HG03521 (cell line): ENCODE measurements around the gene CD86.
"Not testable (repeated sequence)": the region's sequence is repeated elsewhere in the genome, so short reads cannot be mapped to it uniquely, and the experiment has no call there.

Source experiments
- ATAC-seq: cut with Tn5 transposase; IDR thresholded peaks from one replicate; pipeline ENCODE4 v1.9.1; 2021; ENCODE audit warnings: mild to moderate bottlenecking, moderate library complexity; ENCODE audit not compliant: unreplicated experiment

The CD86 gene

DNA sequence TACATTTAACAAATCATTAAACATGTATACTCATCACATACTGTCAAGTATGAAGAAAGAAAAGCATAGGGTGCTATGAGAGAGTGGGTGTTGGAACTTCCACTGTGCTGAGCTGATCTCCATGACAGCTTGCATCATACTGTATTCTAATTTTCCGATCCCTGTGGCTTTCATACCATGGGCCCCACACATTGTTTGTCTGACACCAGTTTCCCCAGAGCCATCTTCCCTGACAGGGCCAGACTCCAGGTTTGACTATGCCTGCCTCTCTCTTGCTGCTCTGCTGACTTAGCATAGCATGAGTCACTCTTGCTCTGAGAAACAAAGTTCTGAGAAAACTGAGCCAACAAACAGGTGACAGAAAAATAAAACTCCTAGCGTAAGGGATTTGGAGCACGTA is 91.3 kb downstream of the CD86 start:
- ATAC-seq = no peak

DNA sequence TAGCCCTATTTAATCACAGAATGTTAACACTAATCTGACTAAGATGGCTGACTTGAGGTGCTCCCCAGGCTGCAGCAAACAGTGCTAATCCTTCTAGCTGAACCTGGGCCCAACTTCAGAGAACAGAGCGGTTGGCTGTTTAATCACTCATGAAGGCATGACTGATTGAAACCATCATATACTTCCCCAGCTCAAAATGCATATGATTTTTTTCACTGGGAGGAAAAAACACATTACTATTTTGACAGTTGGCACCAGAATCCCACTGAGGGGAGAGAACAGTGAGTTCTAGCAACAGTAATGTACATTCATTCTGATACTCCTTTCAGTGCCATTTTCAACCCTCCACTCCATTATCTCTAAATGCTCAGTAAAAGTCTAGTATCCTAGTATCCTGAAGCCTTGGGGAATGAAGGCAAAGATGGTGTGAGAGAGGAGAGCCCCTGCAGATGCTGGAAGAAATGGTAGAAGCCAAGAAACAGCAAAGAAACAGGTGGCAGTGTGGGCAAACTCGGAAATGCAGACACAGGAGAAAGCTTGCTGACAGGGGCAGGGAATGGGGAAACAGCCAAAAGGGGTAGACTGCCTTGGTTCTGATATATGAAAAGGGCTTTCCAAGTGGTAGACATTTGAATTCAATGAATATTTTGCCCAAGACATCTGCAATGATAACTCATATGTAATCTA is 93.9 kb downstream of the CD86 start:
- no peak for ATAC-seq

DNA sequence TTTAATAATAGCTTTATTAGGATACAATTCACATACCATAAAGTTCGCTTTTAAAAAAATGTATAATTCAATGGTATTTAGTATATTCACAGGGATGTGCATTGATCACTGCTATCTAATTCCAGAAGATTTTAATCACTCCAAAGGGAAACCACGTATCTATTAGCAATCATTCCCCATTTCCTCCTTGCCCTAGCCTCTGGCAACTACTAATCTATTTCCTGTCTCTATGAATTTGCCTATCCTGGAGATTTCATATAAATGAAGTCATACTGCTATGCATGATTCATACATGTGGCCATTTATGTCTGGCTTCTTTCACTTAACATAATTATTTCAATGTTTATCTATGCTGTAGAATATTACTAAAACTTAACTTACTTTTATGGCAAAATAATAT is 96.3 kb downstream of the CD86 start:
- ATAC-seq = no peak

DNA sequence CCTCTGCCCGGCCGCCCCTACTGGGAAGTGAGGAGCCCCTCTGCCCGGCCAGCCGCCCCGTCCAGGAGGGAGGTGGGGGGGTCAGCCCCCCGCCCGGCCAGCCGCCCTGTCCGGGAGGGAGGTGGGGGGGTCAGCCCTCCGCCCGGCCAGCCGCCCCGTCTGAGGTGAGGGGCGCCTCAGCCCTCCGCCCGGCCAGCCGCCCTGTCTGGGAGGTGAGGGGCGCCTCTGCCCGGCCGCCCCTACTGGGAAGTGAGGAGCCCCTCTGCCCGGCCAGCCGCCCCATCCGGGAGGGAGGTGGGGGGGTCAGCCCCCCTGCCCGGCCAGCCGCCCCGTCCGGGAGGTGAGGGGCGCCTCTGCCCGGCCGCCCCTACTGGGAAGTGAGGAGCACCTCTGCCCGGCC is 109.8 kb downstream of the CD86 start:
- ATAC-seq = not testable (repeated sequence)

DNA sequence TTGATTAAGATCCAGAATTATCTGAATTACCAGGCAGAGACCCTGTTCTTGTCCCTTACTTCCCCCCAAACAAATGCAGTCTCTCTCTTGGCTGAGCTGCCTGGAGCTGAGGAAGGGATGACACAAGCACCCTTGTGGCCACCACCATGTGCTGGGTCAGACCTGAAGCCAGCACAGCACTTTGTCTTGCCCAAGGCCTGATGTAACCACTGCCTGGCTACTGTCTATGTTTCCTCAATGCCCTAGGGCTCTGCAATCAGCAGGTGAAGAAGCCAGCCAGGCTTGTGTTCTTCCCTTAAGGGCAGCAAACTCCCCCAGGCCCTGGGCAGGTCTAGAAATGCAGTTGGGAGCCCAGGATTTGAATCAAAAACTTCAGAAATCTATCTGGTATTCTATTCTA is 112.5 kb downstream of the CD86 start:
- no peak for ATAC-seq

DNA sequence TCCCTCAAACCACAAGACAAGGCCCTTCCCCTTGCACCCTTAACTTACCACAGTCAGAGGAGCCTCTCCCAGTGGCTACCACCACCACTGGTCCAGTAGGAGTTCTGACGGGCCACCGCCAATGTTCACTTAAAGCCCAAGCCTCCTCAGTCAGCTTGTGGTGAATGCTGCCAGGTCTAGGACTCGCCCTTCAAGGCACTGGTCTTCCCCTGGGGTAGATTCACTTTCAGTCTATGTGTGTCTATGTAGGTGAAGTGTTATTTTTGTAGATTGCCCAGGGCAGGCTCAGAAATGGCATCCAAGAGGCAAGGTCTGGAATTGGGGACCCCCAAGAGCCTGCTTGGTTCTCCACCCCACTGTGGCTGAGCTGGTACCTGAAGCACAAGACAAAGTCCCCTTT is 112.9 kb downstream of the CD86 start:
- no peak for ATAC-seq

DNA sequence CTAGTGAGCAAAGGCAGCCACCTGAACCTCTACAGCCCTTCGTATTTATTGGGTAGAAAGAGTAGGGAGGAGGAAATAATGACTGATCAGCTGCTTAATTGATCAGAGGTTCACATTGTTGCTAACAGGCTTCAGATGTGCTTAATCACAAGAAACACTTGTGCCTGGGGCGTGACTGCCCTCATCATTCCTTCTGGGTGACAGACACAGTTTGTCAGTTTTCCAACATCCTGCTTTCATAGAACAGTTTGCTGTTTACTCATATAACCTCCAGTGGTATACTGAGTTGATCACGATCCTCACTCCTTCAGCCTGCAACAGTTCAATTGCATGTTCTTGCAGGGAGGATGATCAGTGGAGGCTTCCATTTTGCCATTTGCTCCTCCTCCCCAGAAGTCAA is 114.7 kb downstream of the CD86 start:
- no peak for ATAC-seq
